Loucy (cell line): ENCODE measurements around the gene SGK1.

Source experiments
- H2AFZ ChIP-seq: fragments of 200-600 bp; sonication (generic); 2 replicates; pipeline ENCODE4 v1.6.0; 2016; ENCODE audit warnings: antibody characterized with exemption, mild to moderate bottlenecking, low read length, moderate library complexity
- H3F3A ChIP-seq: fragments of 200-600 bp; 2 replicates; pipeline ENCODE4 v1.6.0; 2016; ENCODE audit warnings: antibody characterized with exemption, low read depth, mild to moderate bottlenecking
- H3K27me3 ChIP-seq: fragments of 200-600 bp; sonication (generic); 2 replicates; pipeline ENCODE4 v1.6.1; 2014; ENCODE audit warnings: low read length, mild to moderate bottlenecking; ENCODE audit not compliant: insufficient read depth, poor library complexity, severe bottlenecking
- H3K36me3 ChIP-seq: fragments of 200-600 bp; sonication (generic); 2 replicates; pipeline ENCODE4 v1.6.1; 2016; ENCODE audit warnings: low read length; ENCODE audit not compliant: insufficient read depth
- H3K4me1 ChIP-seq: fragments of 200-600 bp; sonication (generic); 2 replicates; pipeline ENCODE4 v1.5.1; 2014; ENCODE audit warnings: low read length, mild to moderate bottlenecking; ENCODE audit not compliant: insufficient read depth, poor library complexity, severe bottlenecking
- H3K4me2 ChIP-seq: fragments of 200-600 bp; sonication (generic); 2 replicates; pipeline ENCODE4 v1.6.0; 2014; ENCODE audit warnings: antibody characterized with exemption, low read length, low read depth, mild to moderate bottlenecking; ENCODE audit not compliant: poor library complexity, severe bottlenecking
- H3K4me3 ChIP-seq: fragments of 200-600 bp; sonication (generic); 2 replicates; pipeline ENCODE4 v1.5.1; 2014; ENCODE audit warnings: low read length, mild to moderate bottlenecking, mixed read lengths; ENCODE audit not compliant: poor library complexity, severe bottlenecking
- H3K79me2 ChIP-seq: fragments of 200-600 bp; sonication (generic); 2 replicates; pipeline ENCODE4 v1.6.1; 2014; ENCODE audit warnings: low read length; ENCODE audit not compliant: insufficient read depth
- H3K9ac ChIP-seq: fragments of 200-600 bp; sonication (generic); 2 replicates; pipeline ENCODE4 v1.6.0; 2014; ENCODE audit warnings: mild to moderate bottlenecking, low read depth, low read length, moderate library complexity; ENCODE audit not compliant: poor library complexity, severe bottlenecking
- H3K9me2 ChIP-seq: fragments of 200-600 bp; sonication (generic); replicated peaks from 2 replicates; pipeline ENCODE4 v1.6.1; 2016; ENCODE audit warnings: low read depth, low read length, mixed read lengths
- H3K9me3 ChIP-seq: fragments of 200-600 bp; sonication (generic); 2 replicates; pipeline ENCODE4 v1.6.1; 2014; ENCODE audit warnings: mild to moderate bottlenecking, antibody characterized with exemption, low read length, low read depth; ENCODE audit not compliant: insufficient read depth
- H4K20me1 ChIP-seq: fragments of 200-600 bp; sonication (generic); 2 replicates; pipeline ENCODE4 v1.6.0; 2014; ENCODE audit warnings: antibody characterized with exemption, low read length, mild to moderate bottlenecking; ENCODE audit not compliant: insufficient read depth, poor library complexity, severe bottlenecking
- CTCF ChIP-seq: fragments of 200-600 bp; sonication (generic); conservative IDR thresholded peaks from 2 replicates; pipeline ENCODE4 v1.5.1; 2014; ENCODE audit warnings: mild to moderate bottlenecking, antibody characterized with exemption, low read length
- EZH2phosphoT487 ChIP-seq: fragments of 200-600 bp; IDR thresholded peaks from 2 replicates; pipeline ENCODE4 v1.6.1; 2018; ENCODE audit warnings: antibody characterized with exemption, mild to moderate bottlenecking, moderate library complexity, borderline replicate concordance

SGK1 gene

GRCh38 chr6:134343066-134343465 lies 25.2 kb upstream of the SGK1 start:
- TF ChIP-seq EZH2phosphoT487: no peak
- TF ChIP-seq CTCF: no peak
- Histone ChIP-seq H3K79me2 (no peaks in the 10 kb centered on the region), H3K4me1 (peaks cover 6% of the 10 kb centered on the region), H3K27me3 (no peaks in the 10 kb centered on the region), H3F3A (no peaks in the 10 kb centered on the region), H3K9ac (no peak overlapping the region), H3K9me3 (no peaks in the 10 kb centered on the region), H3K4me3 (no peak overlapping the region), H3K4me2 (no peak overlapping the region), H3K36me3 (no peaks in the 10 kb centered on the region), H2AFZ (no peak overlapping the region), H4K20me1 (no peaks in the 10 kb centered on the region), H3K9me2 (no peaks in the 10 kb centered on the region)

DNA sequence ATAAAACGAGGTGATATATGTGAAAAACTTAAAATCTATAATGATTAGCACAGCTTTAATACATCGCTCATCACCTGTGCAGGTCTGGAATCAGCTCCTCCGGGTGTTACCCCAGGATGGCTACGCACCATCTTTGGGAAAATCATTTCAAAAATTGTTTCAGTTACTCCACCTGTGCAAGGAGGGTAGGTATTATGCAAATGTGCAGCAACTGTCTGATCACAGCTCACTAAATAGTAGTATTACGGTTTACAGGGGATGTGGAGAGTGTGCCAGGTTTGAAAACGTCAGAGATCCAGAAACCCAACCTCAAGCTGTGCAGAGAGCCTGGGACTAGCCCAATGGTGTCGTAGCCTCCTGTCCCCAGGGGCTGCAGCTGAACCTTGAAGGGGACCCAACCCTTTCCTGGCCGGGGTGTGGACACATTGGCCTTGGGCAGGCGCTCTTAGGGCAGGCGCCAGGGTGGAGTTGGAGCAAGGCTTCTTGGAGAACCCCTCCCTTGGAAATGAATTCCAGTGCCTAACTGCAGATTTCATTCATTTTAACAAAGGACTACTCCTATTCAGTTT lies 24.2 kb upstream of the SGK1 start:
- Histone ChIP-seq H2AFZ (no peak overlapping the region), H3K27me3 (no peaks in the 10 kb centered on the region), H3K4me2 (no peak overlapping the region), H4K20me1 (no peaks in the 10 kb centered on the region), H3K9me2 (no peaks in the 10 kb centered on the region), H3K4me1 (peaks cover 6% of the 10 kb centered on the region), H3K4me3 (no peak overlapping the region), H3K9me3 (no peaks in the 10 kb centered on the region), H3F3A (no peaks in the 10 kb centered on the region), H3K79me2 (no peaks in the 10 kb centered on the region), H3K9ac (no peak overlapping the region), H3K36me3 (no peaks in the 10 kb centered on the region)
- TF ChIP-seq CTCF: no peak
- no peak for TF ChIP-seq EZH2phosphoT487

DNA sequence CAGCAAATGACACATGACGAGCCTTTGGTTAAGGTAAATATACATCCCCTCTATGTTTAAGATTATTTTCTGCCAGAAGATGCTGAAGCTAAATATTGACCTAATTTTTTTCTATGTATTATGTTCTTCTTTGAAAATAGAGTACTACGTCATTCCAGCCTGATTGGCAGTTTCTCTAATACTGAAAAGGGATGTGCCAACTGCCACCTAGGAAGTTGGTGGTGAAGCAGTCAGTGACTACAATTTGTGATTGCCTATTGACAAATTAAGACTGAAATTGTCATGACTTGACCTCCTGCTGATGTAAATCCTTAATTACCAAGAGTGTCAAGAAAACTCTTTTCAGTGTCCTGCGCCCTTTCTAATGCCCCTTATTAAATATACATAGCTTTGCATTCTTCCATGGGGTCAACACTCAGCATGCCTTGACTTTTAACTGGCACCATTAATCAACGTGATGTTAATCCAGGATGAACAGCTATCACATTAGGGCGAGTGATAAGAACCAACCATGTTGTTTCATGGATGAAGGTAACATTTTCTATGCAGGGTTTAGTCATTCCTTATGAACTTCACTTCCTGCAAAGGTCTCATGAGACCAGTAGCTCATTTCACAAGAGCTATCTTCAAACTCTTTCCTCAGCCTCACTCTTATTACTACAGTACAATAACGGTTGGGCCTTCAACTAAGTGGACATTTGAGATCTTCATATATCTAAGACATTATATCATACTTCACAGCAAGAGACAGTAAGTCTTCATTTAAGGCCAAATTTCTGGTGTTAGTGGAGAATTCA lies 22.5 kb upstream of the SGK1 start:
- H3F3A ChIP-seq: no peaks in the 10 kb centered on the region
- H3K9me2 ChIP-seq: no peaks in the 10 kb centered on the region
- no peaks in the 10 kb centered on the region for H3K27me3 ChIP-seq
- peaks cover 3% of the 10 kb centered on the region for H3K4me1 ChIP-seq
- no peak overlapping the region for H3K4me2 ChIP-seq
- no peaks in the 10 kb centered on the region for H4K20me1 ChIP-seq
- no peak overlapping the region for H2AFZ ChIP-seq
- no peaks in the 10 kb centered on the region for H3K9me3 ChIP-seq
- no peaks in the 10 kb centered on the region for H3K79me2 ChIP-seq
- no peak overlapping the region for H3K4me3 ChIP-seq
- no peaks in the 10 kb centered on the region for H3K36me3 ChIP-seq
- H3K9ac ChIP-seq: no peak overlapping the region
- TF ChIP-seq EZH2phosphoT487 (no peak), CTCF (no peak)
